ENCODE measurements around the gene RASL11A.

The RASL11A gene

GRCh38 chr13:27302643-27303262, 32.1 kb downstream of the RASL11A start:
- Histone ChIP-seq H4K20me1 (ENCODE audit: insufficient read depth, low read length) (no peaks in the 10 kb centered on the region), H3K9me2 (replicated peaks; ENCODE audit: insufficient read depth, low read length) (no peaks in the 10 kb centered on the region), H3K36me3 (replicated peaks; ENCODE audit: insufficient read depth, low read length) (no peaks in the 10 kb centered on the region), H3K27me3 (replicated peaks; ENCODE audit: insufficient read depth, low read length) (no peaks in the 10 kb centered on the region), H3K9me3 (replicated peaks; ENCODE audit: insufficient read depth, low read length) (no peaks in the 10 kb centered on the region), H2AFZ (ENCODE audit: low read length) (no peak overlapping the region), H3K4me2 (ENCODE audit: low read depth, low read length) (no peak overlapping the region), H3K4me1 (ENCODE audit: low read length) (no peaks in the 10 kb centered on the region), H3F3A (ENCODE audit: insufficient read depth, low read length) (no peaks in the 10 kb centered on the region), H3K79me2 (ENCODE audit: low read length) (no peaks in the 10 kb centered on the region), H3K4me3 (ENCODE audit: low read length) (no peak overlapping the region), H3K9ac (ENCODE audit: low read length) (no peak overlapping the region), H3K27ac (ENCODE audit: low read length) (no peak overlapping the region)
- TF ChIP-seq EZH2phosphoT487 (IDR thresholded peaks at IDR 0.05; ENCODE audit: low read length) = no peak
- TF ChIP-seq, protein P1, sequence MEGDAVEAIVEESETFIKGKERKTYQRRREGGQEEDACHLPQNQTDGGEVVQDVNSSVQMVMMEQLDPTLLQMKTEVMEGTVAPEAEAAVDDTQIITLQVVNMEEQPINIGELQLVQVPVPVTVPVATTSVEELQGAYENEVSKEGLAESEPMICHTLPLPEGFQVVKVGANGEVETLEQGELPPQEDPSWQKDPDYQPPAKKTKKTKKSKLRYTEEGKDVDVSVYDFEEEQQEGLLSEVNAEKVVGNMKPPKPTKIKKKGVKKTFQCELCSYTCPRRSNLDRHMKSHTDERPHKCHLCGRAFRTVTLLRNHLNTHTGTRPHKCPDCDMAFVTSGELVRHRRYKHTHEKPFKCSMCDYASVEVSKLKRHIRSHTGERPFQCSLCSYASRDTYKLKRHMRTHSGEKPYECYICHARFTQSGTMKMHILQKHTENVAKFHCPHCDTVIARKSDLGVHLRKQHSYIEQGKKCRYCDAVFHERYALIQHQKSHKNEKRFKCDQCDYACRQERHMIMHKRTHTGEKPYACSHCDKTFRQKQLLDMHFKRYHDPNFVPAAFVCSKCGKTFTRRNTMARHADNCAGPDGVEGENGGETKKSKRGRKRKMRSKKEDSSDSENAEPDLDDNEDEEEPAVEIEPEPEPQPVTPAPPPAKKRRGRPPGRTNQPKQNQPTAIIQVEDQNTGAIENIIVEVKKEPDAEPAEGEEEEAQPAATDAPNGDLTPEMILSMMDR (IDR thresholded peaks at IDR 0.05; ENCODE audit: low read length) = no peak
- no peak for TF ChIP-seq EZH2 (optimal IDR thresholded peaks at IDR 0.05; ENCODE audit: low read depth, low read length)
- DNase-seq = no peak

DNA sequence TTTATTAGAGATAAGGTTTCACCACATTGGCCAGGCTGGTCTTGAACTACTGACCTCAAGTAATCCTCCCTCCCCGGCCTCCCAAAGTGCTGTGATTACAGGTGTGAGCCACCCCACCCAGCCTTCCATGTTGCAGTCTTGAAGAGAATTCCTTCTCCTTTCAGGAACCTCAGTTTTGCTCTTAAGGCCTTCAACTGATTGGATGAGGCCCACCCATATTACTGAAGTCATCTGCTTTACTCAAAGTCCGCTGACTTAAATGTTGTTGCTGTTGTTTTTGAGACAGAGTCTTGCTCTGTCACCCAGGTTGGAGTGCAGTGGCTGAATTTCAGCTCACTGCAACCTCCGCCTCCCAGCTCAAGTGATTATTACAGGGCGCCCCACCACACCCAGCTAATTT, 33.5 kb downstream of the RASL11A start:
- Histone ChIP-seq H3K4me3 (ENCODE audit: low read length) (no peak overlapping the region), H3K79me2 (ENCODE audit: low read length) (no peaks in the 10 kb centered on the region), H3K4me2 (ENCODE audit: low read depth, low read length) (no peak overlapping the region), H3K36me3 (replicated peaks; ENCODE audit: insufficient read depth, low read length) (no peaks in the 10 kb centered on the region), H3K4me1 (ENCODE audit: low read length) (no peaks in the 10 kb centered on the region), H3K27me3 (replicated peaks; ENCODE audit: insufficient read depth, low read length) (no peaks in the 10 kb centered on the region), H3K9ac (ENCODE audit: low read length) (no peak overlapping the region), H3K27ac (ENCODE audit: low read length) (no peak overlapping the region), H3K9me2 (replicated peaks; ENCODE audit: insufficient read depth, low read length) (no peaks in the 10 kb centered on the region), H2AFZ (ENCODE audit: low read length) (no peak overlapping the region), H3F3A (ENCODE audit: insufficient read depth, low read length) (no peaks in the 10 kb centered on the region), H3K9me3 (replicated peaks; ENCODE audit: insufficient read depth, low read length) (no peaks in the 10 kb centered on the region), H4K20me1 (ENCODE audit: insufficient read depth, low read length) (no peaks in the 10 kb centered on the region)
- TF ChIP-seq EZH2 (optimal IDR thresholded peaks at IDR 0.05; ENCODE audit: low read depth, low read length) (no peak), EZH2phosphoT487 (IDR thresholded peaks at IDR 0.05; ENCODE audit: low read length) (no peak)
- TF ChIP-seq, protein P1 (IDR thresholded peaks at IDR 0.05; ENCODE audit: low read length) = no peak
- no peak for DNase-seq

DNA sequence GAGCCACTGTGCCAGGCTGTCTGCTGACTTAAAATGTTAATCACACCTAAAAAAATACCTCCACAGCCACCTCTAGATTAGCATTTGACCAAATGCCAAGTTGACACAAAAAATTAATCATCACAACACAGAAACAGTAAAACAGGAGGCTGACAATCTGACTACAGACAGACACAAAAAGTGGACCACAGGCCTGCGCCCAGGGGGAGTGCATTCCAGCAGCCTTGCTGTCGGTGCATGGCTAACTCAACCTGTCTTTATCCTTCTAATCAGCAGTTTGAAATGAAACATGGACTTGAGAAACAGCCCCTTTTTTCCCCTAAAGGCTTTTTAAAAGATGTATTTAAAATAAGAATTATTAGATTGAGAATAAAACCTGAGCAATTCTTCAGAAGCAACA, 34.0 kb downstream of the RASL11A start:
- no peak for TF ChIP-seq EZH2phosphoT487 (IDR thresholded peaks at IDR 0.05; ENCODE audit: low read length)
- TF ChIP-seq, protein P1 (IDR thresholded peaks at IDR 0.05; ENCODE audit: low read length) = no peak
- TF ChIP-seq EZH2 (optimal IDR thresholded peaks at IDR 0.05; ENCODE audit: low read depth, low read length) = no peak
- H3K27ac ChIP-seq (ENCODE audit: low read length) = no peak overlapping the region
- no peaks in the 10 kb centered on the region for H3F3A ChIP-seq (ENCODE audit: insufficient read depth, low read length)
- H3K4me2 ChIP-seq (ENCODE audit: low read depth, low read length) = no peak overlapping the region
- DNase-seq = no peak
- H3K9me2 ChIP-seq (replicated peaks; ENCODE audit: insufficient read depth, low read length) = no peaks in the 10 kb centered on the region
- H3K9ac ChIP-seq (ENCODE audit: low read length) = no peak overlapping the region
- no peaks in the 10 kb centered on the region for H3K9me3 ChIP-seq (replicated peaks; ENCODE audit: insufficient read depth, low read length)
- H2AFZ ChIP-seq (ENCODE audit: low read length) = no peak overlapping the region
- H3K27me3 ChIP-seq (replicated peaks; ENCODE audit: insufficient read depth, low read length) = no peaks in the 10 kb centered on the region
- no peaks in the 10 kb centered on the region for H3K36me3 ChIP-seq (replicated peaks; ENCODE audit: insufficient read depth, low read length)
- H4K20me1 ChIP-seq (ENCODE audit: insufficient read depth, low read length) = no peaks in the 10 kb centered on the region
- no peak overlapping the region for H3K4me3 ChIP-seq (ENCODE audit: low read length)
- no peaks in the 10 kb centered on the region for H3K4me1 ChIP-seq (ENCODE audit: low read length)
- no peaks in the 10 kb centered on the region for H3K79me2 ChIP-seq (ENCODE audit: low read length)
